Fibroblast of lung (primary cell): ENCODE measurements around the gene PSMB5.

Source experiments
- CTCF ChIP-seq, 2 donors: IDR thresholded peaks in 1 of 2; conservative IDR thresholded peaks in 1 of 2; 1 replicate in 1 of 2; 2 replicates in 1 of 2; pipeline ENCODE4 v1.5.1; 2011 to 2012; ENCODE audit warnings: low read length in 2 of 2, control low read depth in 1 of 2, inconsistent platforms in 1 of 2, low read depth in 1 of 2, mild to moderate bottlenecking in 1 of 2
- EZH2 ChIP-seq: IDR thresholded peaks from 2 replicates; pipeline ENCODE4 v1.5.1; 2012; ENCODE audit warnings: low read length, control low read depth, mild to moderate bottlenecking; ENCODE audit errors: missing control alignments

- no peak for TF ChIP-seq EZH2
- no peak for TF ChIP-seq CTCF (conservative IDR thresholded peaks at IDR 0.05 in 1 of 2, IDR thresholded peaks at IDR 0.05 in 1 of 2; ENCODE audit: low read depth in 1 of 2, low read length in 2 of 2)
Measured at GRCh38 chr14:23021434-23021833, 13.3 kb downstream of the PSMB5 start.
